Muscle layer of duodenum (tissue), 2 donors: ENCODE results near the gene RUVBL2.

Experiments used
- H3K27ac ChIP-seq: one replicate; pipeline ENCODE4 v1.7.0; 2013; ENCODE audit warnings: mild to moderate bottlenecking, low read length
- H3K27me3 ChIP-seq: one replicate; pipeline ENCODE4 v1.7.0; 2013; ENCODE audit warnings: low read depth, mild to moderate bottlenecking, control low read depth, low read length
- H3K36me3 ChIP-seq, 2 donors: one replicate each; pipeline ENCODE4 v1.7.0; 2013; ENCODE audit warnings: low read length in 2 of 2, control low read depth in 1 of 2, mild to moderate bottlenecking in 1 of 2; ENCODE audit not compliant: insufficient read depth in 2 of 2, control insufficient read depth in 1 of 2
- H3K4me1 ChIP-seq, 2 donors: one replicate each; pipeline ENCODE4 v1.7.0; 2013; ENCODE audit warnings: low read length in 2 of 2, mild to moderate bottlenecking in 2 of 2, control low read depth in 1 of 2, moderate library complexity in 1 of 2; ENCODE audit not compliant: insufficient read depth in 2 of 2, control insufficient read depth in 1 of 2
- H3K4me3 ChIP-seq, 2 donors: one replicate each; pipeline ENCODE4 v1.7.0; 2013; ENCODE audit warnings: low read length in 2 of 2, low read depth in 1 of 2, mild to moderate bottlenecking in 1 of 2
- H3K9me3 ChIP-seq, 2 donors: one replicate each; pipeline ENCODE4 v1.7.0; 2013; ENCODE audit warnings: low read length in 2 of 2, control low read depth in 1 of 2, mild to moderate bottlenecking in 1 of 2; ENCODE audit not compliant: control insufficient read depth in 1 of 2
- donor health status: healthy.

Gene RUVBL2

DNA sequence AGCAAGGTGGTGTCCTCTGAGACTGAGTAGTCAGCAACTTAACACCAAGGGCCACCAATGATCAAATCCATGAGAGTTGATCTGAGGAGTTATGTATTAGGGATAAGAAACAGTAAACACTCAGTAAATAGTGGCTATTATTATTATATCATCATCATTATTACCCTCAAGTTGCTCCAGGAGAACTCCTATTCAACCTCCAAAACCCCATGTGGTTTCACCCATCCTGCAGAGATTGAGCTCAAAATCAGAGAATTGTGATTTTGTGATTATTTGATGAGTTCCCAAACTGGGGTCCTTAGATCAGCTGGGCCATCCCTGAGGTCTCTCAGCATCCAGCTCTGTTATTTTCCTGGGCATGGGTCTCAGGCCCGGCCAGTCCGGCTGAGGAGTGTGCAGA lies 67.3 kb downstream of the RUVBL2 start:
- no peaks in the 10 kb centered on the region for H3K9me3 ChIP-seq
- no peaks in the 10 kb centered on the region for H3K36me3 ChIP-seq
- H3K4me3 ChIP-seq = no peak overlapping the region
- peaks cover 0 to 31% of the 10 kb centered on the region in 2 donors for H3K4me1 ChIP-seq
- H3K27me3 ChIP-seq = peaks cover 17% of the 10 kb centered on the region
- no peak overlapping the region for H3K27ac ChIP-seq

DNA sequence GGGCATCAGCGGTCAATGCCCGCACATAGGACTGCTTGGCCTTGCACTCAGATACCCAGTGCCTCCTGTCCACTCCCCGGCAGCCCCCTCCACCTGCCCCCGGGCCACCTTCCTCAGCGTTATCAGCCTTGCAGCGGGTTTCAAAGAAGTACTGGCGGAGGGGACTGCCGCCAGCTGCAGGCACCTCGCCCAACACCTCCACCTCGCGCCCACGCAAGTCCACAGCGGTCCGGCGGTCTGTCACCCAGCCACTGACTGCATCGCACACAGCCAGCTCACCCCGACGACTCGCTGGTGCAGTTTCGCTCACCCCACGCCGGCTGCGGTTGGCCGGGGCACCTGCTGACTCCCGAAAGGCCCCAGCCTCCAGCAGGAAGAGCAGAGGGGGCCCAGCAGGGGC lies 67.8 kb downstream of the RUVBL2 start:
- H3K36me3 ChIP-seq = no peaks in the 10 kb centered on the region
- peaks cover 14% of the 10 kb centered on the region for H3K27me3 ChIP-seq
- H3K4me1 ChIP-seq = peaks cover 0 to 28% of the 10 kb centered on the region in 2 donors
- H3K4me3 ChIP-seq = no peak overlapping the region
- no peaks in the 10 kb centered on the region for H3K9me3 ChIP-seq
- H3K27ac ChIP-seq = no peak overlapping the region

DNA sequence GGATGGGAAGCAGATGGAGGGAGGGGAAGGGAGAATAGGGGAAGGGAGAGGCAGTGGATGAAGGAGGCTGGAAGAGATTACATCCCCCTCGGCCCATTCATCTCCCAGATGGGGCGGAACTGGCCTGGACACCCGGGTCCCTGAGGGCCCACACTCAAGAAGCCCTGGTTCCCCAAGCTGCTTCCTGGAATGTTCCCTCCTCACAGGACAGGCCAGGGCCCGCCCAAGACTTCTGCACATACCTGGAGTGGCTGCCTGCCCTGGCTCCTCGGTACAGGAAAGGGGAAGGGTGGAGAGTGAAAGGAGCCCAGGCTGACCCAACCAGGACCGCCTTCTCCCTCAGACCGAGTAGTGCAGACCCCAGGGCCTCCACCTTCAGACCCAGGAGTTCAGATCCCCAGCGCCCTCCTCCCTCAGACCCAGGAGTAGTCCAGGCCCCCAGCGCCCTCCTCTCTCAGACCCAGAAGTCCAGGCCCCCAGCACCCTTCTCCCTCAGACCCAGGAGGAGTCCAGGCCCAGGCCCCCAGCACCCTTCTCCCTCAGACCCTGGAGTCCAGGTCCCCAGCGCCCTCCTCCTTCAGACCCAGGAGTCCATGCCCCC lies 70.4 kb downstream of the RUVBL2 start:
- Histone ChIP-seq H3K27ac (no peak overlapping the region), H3K4me1 (peaks cover 0 to 12% of the 10 kb centered on the region in 2 donors), H3K36me3 (no peaks in the 10 kb centered on the region), H3K9me3 (no peaks in the 10 kb centered on the region), H3K4me3 (no peak overlapping the region), H3K27me3 (peaks cover 9% of the 10 kb centered on the region)

DNA sequence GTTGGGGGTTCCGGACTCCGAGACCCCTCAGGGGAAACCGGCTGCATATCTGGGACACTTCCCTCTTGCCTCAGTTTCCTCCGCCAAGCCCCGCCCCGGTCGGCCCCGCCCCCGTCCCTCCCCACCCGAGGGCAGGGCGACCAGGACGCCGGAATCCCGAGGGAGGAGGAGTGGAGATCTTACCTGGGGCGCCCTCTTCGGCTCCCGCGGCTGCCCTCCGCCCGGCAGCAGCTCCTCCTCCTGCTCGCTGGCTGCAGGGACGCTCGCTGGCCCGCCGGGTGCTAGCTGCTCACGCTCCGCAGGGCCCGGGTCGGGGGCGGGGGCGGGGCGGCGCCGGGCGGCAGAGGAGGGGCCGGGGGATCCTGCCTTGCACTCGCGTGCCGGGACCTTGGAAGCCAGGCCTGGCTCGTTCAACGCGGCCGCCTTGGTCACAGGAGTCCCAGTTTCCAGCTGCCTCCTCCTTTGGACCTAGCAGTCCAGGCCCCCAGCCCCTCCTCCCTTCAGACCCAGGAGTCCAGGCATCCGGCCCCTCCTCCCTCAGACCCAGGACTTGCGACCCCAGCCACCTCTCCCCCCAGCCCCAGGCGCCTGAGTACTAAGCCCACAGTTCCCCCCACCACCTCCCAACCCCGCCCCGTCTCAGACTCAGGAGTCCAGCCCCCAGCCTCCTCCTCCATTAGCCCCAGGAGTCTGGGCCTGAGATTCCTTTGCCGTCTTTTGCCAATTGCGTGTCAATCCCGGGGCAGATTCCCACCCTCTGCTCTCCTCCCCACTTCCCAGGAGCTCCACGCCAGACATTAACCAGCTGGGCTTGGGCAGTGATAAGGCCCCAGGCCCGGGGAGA lies 71.3 kb downstream of the RUVBL2 start, which contains the start of gene NTF4:
Gene NTF4 (minus strand): TSS at position 51 of the 844 bp plus-strand sequence. CDS start 2,821 bp downstream, outside the sequence.
- H3K4me3 ChIP-seq = no peak within 1 kb of the TSS
- no peak within 1 kb of the TSS for H3K27ac ChIP-seq
- no peaks in the 10 kb centered on the region for H3K36me3 ChIP-seq
- peaks cover 0 to 12% of the 10 kb centered on the region in 2 donors for H3K4me1 ChIP-seq
- peaks cover 10% of the 10 kb centered on the region for H3K27me3 ChIP-seq
- no peaks in the 10 kb centered on the region for H3K9me3 ChIP-seq
